NCI-H1105 (cell line): ENCODE data around the gene GRID2IP.

Experiments used
- DNase-seq: peaks from one replicate; lab custom pipeline; 2025; lab: John Stamatoyannopoulos, UW

The GRID2IP gene

GRCh38 chr7:6447581-6448199, 103.6 kb downstream of the GRID2IP start, which contains the start of gene DAGLB:
DAGLB (minus strand) TSS chr7:6447954; CDS start chr7:6447842, 112 bp downstream.
- peak; percentile 92 for DNase-seq
